CD1c-positive myeloid dendritic cell (primary cell): ENCODE results near the gene C2CD2.
"Not testable (repeated sequence)": the region's sequence is repeated elsewhere in the genome, so short reads cannot be mapped to it uniquely, and the experiment has no call there.

Experiments used
- DNase-seq: peaks from one replicate; pipeline ENCODE4 v3.0.0-alpha.2; 2016; ENCODE audit errors: extremely low spot score

C2CD2 gene

DNA sequence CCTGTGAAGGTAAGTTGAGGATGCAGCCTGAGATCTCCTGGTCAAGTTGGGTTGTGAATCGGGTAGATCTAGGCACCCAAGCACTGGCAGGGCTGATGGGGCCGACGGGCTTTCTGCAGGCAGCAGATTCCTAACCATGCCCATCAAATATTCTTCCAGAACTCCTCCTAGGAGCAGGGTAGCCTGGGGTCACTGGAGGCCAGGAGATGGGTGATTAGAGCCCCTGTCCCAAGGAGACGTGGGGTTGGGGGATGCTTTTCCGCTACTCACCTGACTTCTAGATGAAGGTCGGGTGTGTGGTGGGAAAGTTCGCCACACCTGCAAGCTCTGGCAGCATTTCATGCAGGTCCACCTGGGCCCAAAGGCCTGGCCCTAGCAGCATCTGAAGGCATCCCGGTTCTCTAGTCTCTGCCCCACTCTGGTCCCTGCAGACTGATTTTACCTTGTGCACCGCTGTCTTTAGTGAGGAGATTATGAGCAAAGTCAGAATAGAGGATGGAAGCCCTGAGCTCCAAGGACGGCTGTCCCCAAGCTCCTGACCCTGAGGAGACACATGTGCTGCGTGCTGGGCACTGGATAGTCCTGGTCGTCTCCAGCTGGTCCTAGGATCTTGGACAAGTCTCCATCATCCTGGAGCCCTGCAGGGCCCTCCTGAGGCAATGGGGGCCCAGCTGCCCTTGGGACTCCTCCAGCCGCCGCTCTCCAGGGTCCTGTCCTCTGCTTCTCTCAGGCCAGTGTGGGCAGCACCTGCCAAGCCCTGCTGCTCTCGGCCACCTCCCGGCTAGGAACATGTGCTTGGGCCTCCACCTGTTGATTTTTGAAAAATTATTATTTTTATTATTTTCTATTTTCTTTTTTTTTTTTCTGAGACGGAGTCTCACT lies 21.8 kb upstream of the C2CD2 start:
- DNase-seq, result no peak

DNA sequence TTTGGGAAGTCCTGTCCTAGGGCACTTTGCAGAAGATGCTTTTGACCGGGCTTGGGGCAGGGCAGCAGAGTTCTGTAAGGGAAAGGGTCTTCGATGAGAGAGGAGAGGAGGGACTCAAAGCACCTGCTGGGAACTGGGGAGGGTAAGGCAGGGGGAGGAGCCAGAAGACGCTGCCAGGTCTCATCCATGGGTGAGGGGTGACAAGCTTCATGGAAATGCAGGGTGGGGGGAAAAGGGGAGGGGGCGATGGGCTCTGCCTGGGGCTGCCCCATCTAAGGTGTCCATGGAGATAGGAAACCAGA lies 20.9 kb upstream of the C2CD2 start:
- DNase-seq, result no peak

- DNase-seq, result peak; percentile 82
These were observed 20.3 kb upstream of the C2CD2 start for GRCh38 chr21:41973861-41974751.

- DNase-seq, result no peak
These were observed 19.6 kb upstream of the C2CD2 start for GRCh38 chr21:41973427-41973831.

DNA sequence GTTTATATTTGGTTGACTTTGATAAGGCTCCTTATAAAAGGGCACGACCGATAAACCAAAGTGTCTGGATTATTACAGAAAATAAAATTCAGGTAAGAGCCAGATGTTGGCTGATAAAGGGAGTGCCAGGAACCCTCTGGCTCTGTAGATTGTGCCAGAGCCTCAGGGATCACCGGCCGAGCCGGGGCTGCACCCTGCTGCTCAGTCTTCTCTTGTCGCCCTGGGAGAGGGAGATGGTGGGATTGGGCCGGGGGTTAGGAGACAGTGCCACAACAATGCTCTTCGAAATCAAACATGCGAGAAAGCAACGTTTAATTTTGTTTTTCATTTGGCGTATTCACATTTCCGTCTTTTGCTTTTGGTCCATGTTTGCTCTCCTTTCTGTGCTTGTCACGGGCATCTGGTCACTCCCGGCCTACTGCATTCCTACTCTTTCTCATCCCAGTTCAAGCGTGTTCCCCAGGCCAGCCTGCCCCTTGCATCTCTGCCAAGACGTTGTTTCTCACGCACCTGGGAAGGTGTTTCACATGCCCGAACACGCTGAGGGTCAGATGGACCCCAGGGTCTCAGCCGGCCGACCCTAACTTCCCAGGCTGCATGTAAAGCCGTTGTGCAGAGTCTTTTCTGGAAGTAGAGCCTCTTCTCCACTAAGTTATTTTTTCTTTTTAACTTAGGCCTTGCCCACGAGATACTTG lies 18.8 kb upstream of the C2CD2 start:
- DNase-seq, result no peak

- no peak for DNase-seq
These were observed 18.1 kb upstream of the C2CD2 start for GRCh38 chr21:41971891-41972290.

DNA sequence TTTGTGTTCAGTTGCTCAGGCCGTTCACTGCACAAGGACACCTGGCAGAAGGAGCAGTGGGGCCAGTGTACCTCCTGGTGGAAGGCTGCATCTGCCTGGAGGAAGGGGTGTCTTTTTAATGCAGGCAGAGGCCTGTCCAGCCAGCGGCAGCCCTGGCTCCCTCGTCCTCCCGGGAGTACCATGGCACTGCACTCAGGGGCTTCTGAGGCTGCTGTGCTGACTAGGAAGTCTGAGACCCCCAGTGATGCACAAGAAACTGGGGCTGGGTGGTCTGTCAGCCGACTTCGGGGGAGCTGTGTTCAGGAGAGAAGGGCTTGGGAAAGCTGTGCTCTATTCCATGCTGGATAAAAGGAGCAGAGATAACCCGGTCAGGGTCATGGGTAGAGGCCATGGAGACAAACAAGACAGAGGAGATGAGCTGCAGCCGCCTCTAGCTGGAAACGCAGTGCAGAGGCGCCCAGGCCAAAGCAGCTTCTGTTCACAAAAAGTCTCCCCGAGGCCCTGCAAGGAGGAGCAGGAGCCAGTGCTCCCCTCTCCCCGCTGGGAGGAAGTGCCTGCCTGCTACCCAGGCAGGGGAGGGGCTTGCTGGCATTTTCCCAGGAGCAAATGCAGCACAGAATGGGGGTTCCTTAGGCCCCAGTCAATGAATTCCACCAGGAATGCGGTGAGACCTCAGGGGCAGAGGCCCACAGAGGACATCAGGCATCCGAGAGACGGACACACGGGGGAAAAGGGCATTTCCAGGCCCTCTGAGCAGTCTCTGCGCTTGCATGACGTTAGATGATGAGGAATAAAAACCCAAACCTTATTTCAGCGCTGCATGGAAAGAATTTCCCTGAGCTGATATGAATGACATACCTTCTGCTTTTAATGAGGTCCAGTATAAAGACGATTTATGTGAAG lies 17.2 kb upstream of the C2CD2 start:
- DNase-seq, result no peak

- no peak for DNase-seq
These were observed 16.2 kb upstream of the C2CD2 start for GRCh38 chr21:41970106-41970391.

GRCh38 chr21:41967708-41968107 lies 13.9 kb upstream of the C2CD2 start:
- no peak for DNase-seq

DNA sequence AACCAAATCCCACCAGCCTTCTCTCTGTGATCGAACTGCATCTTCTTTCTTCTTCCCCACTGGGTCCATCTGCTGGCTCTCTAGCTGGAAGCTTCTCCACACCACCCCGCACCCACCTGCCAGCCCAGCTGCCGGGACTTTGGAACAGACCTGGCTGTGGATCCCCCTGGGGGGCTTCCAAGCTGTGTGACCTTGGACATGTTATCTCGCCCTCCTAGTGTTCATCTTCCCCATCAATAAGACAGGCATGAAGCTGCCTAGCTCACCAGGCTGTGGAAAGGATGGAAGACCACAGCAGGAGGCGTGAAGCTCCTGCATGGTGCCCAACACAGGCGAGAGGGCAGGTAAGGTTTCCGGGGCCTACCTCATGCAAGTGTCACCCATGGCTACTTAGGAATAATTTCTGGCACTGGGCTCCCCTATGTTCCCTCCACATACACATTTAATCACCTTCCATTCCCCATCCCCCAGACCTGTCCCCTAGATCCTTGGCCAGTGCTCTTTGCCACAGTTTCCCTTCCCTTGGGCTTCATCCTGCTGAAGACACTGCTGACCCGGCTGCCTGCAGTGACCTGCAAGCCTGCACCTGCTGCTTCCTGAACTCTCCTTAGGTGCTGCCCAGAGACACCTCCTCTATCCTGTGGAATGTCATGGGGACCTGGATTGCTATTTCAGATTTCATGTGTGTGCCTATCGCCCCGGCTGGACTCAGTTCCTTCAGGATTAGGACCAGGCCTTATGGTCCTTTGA lies 13.2 kb upstream of the C2CD2 start:
- DNase-seq, result no peak

GRCh38 chr21:41966041-41966833 lies 12.4 kb upstream of the C2CD2 start:
- no peak for DNase-seq

- DNase-seq, result no peak
These were observed 11.7 kb upstream of the C2CD2 start for GRCh38 chr21:41965461-41966013.

DNA sequence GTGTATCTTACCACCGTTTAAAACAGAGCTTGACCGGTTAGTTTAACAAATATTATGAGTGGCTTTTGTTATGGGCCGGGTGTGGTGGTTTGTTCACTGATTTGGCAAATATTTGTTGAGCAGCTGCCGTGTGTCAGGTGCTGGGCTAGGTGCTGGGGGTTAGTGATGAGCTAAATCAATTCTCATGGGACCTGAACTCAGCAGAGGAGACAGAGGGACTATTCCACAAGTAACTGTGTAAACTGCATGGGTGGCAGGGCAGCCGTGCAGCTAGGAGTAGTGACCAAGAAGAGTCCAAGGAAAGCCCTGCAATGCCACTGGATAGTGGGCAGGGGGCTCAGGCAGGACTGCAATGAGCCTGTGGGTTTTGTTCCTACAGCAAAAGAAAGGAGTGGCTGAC lies 11.2 kb upstream of the C2CD2 start:
- no peak for DNase-seq

- DNase-seq, result no peak
These were observed 10.4 kb upstream of the C2CD2 start for GRCh38 chr21:41964171-41964570.

DNA sequence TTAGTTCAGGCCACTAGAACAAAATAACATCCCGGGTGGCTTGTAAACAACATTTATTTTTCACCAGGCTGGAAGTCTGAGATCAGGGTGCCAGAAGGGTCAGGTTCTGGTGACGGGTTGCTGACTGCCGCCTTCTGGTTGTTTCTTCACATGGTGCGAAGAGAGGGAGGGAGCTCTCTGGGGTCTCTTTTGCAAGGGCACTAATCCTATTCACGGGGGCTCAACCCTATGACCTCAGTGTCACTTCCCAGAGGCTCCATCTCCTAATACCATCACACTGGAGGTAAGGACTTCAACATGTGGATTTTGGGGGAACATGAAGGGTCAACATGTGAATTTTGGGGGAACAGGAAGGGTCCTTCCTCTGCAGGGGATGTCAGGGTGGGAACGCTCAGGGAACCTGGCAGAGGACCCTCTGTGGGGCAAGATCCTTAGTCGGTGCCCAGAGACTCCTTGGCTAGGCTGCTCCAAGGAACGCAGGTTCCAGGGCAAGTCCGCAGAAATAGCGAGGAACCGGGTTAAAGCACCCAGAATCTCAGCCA lies 8.7 kb upstream of the C2CD2 start:
- DNase-seq, result no peak

DNA sequence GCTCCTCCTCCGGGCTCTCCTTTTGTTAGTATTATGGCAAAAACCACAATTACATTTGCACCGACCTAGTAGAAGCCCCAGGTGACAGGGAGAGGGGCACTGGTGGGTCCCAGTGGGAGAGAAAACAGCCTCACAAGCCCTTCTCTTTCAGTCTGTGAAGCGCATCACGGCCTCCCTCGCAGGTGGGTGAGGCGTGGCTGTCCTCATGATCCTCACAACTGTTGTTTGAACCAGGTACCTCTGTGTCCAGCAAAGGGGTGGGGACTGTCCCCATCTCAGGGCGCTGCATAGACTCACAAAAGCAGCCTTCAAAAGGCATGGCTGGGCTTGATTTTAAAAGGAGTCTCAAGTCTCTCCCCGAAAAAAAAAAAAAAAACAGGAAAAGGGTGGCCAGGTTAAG lies 7.9 kb upstream of the C2CD2 start:
- DNase-seq, result no peak

- DNase-seq, result no peak
These were observed 7.5 kb upstream of the C2CD2 start for GRCh38 chr21:41961282-41961701.

DNA sequence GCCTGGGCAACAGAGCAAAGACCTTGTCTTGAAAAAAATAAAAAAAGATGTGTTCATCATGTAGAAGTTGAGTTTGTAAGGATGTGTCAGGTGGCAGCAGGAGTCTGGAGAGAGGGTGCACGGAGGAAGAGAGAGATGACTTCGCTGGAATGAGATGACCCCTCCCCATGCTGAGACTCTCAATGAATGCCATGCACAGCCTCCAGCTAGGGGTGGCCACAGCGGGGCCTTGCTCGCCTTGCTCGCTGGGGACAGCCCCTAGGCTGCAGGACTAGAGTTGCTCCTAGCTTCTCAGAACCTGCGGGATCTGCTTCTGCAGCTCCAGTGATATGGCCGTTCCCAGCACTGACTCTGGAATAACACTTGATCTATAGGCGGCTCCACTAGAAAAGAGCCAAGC lies 6.6 kb upstream of the C2CD2 start:
- no peak for DNase-seq

GRCh38 chr21:41959697-41960096 lies 5.9 kb upstream of the C2CD2 start:
- DNase-seq, result not testable (repeated sequence)
